ENCODE results near the gene NKAIN2. TPM values are rescaled to one million over a fixed set of nuclear protein-coding genes. Genes with fewer than 3 reads are reported as not detected.
A peak's percentile ranks its signal among the peaks of the same experiment; 100 is the strongest.

NKAIN2 gene
- total RNA-seq, 1 experiment from 2014 or later = 2.7 TPM

GRCh38 chr6:124659427-124659826 lies 855.8 kb downstream of the NKAIN2 start:
- Mint-ChIP-seq H3K36me3 (ENCODE audit: insufficient read depth, unreplicated experiment) (no peaks in the 10 kb centered on the region), H3K4me1 (ENCODE audit: insufficient read depth, unreplicated experiment) (no peaks in the 10 kb centered on the region), H3K9me3 (ENCODE audit: unreplicated experiment) (no peaks in the 10 kb centered on the region), H3K4me3 (ENCODE audit: unreplicated experiment) (no peak overlapping the region), H3K27ac (ENCODE audit: low read depth, unreplicated experiment) (no peak overlapping the region), H3K27me3 (ENCODE audit: insufficient read depth, unreplicated experiment) (no peaks in the 10 kb centered on the region)
- no TSS peak for BruUV-seq (replicated peaks)
- ChIA-PET POLR2A (interaction anchor here (0.7 kb wide), 1 partner anchor 608 kb away, joined by 3 read pairs; no protein-coding TSS in a partner anchor), CTCF (interaction anchor here (0.6 kb wide), 1 partner anchor 256 kb away, joined by 3 read pairs; no protein-coding TSS in a partner anchor)
- TF ChIP-seq CTCF (IDR thresholded peaks at IDR 0.05; ENCODE audit: unreplicated experiment) = no peak
- intact Hi-C loops (cut with micrococcal nuclease) = no loop called here
- peak; percentile 3 for DNase-seq (ENCODE audit: unreplicated experiment)

GRCh38 chr6:124660185-124660584 lies 856.5 kb downstream of the NKAIN2 start:
- Mint-ChIP-seq H3K27ac (ENCODE audit: low read depth, unreplicated experiment) (no peak overlapping the region), H3K4me3 (ENCODE audit: unreplicated experiment) (no peak overlapping the region), H3K27me3 (ENCODE audit: insufficient read depth, unreplicated experiment) (no peaks in the 10 kb centered on the region), H3K36me3 (ENCODE audit: insufficient read depth, unreplicated experiment) (no peaks in the 10 kb centered on the region), H3K4me1 (ENCODE audit: insufficient read depth, unreplicated experiment) (no peaks in the 10 kb centered on the region), H3K9me3 (ENCODE audit: unreplicated experiment) (no peaks in the 10 kb centered on the region)
- intact Hi-C loops (cut with micrococcal nuclease) = no loop called here
- POLR2A ChIA-PET = no interaction called here
- no TSS peak for BruUV-seq (replicated peaks)
- CTCF ChIA-PET = no interaction called here
- no peak for TF ChIP-seq CTCF (IDR thresholded peaks at IDR 0.05; ENCODE audit: unreplicated experiment)
- DNase-seq (ENCODE audit: unreplicated experiment) = no peak

- no peaks in the 10 kb centered on the region for H3K27me3 Mint-ChIP-seq (ENCODE audit: insufficient read depth, unreplicated experiment)
- no peaks in the 10 kb centered on the region for H3K4me1 Mint-ChIP-seq (ENCODE audit: insufficient read depth, unreplicated experiment)
- intact Hi-C loops (cut with micrococcal nuclease) = no loop called here
- no peaks in the 10 kb centered on the region for H3K9me3 Mint-ChIP-seq (ENCODE audit: unreplicated experiment)
- no peak for TF ChIP-seq CTCF (IDR thresholded peaks at IDR 0.05; ENCODE audit: unreplicated experiment)
- H3K27ac Mint-ChIP-seq (ENCODE audit: low read depth, unreplicated experiment) = no peak overlapping the region
- H3K36me3 Mint-ChIP-seq (ENCODE audit: insufficient read depth, unreplicated experiment) = no peaks in the 10 kb centered on the region
- ChIA-PET CTCF (interaction anchor here (0.7 to 1.2 kb wide), 2 partner anchors 9 to 177 kb away, joined by 3 to 4 read pairs; no protein-coding TSS in a partner anchor), POLR2A (no interaction called here)
- no TSS peak for BruUV-seq (replicated peaks)
- DNase-seq (ENCODE audit: unreplicated experiment) = no peak
- no peak overlapping the region for H3K4me3 Mint-ChIP-seq (ENCODE audit: unreplicated experiment)
Observed at GRCh38 chr6:124661097-124661661, 857.5 kb downstream of the NKAIN2 start.

- no peak for TF ChIP-seq CTCF (IDR thresholded peaks at IDR 0.05; ENCODE audit: unreplicated experiment)
- Mint-ChIP-seq H3K4me1 (ENCODE audit: insufficient read depth, unreplicated experiment) (peaks cover 20% of the 10 kb centered on the region), H3K27ac (ENCODE audit: low read depth, unreplicated experiment) (no peak overlapping the region), H3K36me3 (ENCODE audit: insufficient read depth, unreplicated experiment) (no peaks in the 10 kb centered on the region), H3K4me3 (ENCODE audit: unreplicated experiment) (no peak overlapping the region), H3K9me3 (ENCODE audit: unreplicated experiment) (peaks cover 13% of the 10 kb centered on the region), H3K27me3 (ENCODE audit: insufficient read depth, unreplicated experiment) (no peaks in the 10 kb centered on the region)
- CTCF ChIA-PET = no interaction called here
- no TSS peak for BruUV-seq (replicated peaks)
- no peak for DNase-seq (ENCODE audit: unreplicated experiment)
- intact Hi-C loops (cut with micrococcal nuclease) = no loop called here
- POLR2A ChIA-PET = no interaction called here
Observed at GRCh38 chr6:124668028-124668427, 864.4 kb downstream of the NKAIN2 start.
